ENCODE data around the gene PTK7.

The PTK7 gene

GRCh38 chr6:43059168-43060033 is 16.7 kb upstream of the PTK7 start, which contains the start of the genes KLC4 and MRPL2:
Gene KLC4, plus strand, starts transcription at chr6:43059631. Its CDS starts 1,705 bp downstream, at chr6:43061336.
Gene MRPL2, minus strand, starts transcription at chr6:43059434. Its CDS starts 53 bp downstream, at chr6:43059381.
- peak; percentile 95; the same call in 1 of the 2 replicates for TF ChIP-seq SIN3A (IDR thresholded peaks at IDR 0.05; ENCODE audit: borderline replicate concordance, insufficient read depth, low read length)
- TF ChIP-seq FOXP2 (optimal IDR thresholded peaks at IDR 0.05; ENCODE audit: borderline replicate concordance, extremely low read depth, extremely low read length, insufficient read depth): no peak
- no peak for TF ChIP-seq REST (IDR thresholded peaks at IDR 0.05; ENCODE audit: insufficient read depth in 1 of 2, low read depth in 2 of 2, low read length in 2 of 2)
- TF ChIP-seq POLR2AphosphoS5 (IDR thresholded peaks at IDR 0.05; ENCODE audit: low read depth, low read length): peak; percentile 83
- peak; percentile 85; the same call in 1 of the 2 replicates for TF ChIP-seq TAF1 (IDR thresholded peaks at IDR 0.05; ENCODE audit: borderline replicate concordance, insufficient read depth, low read length)

- TF ChIP-seq SIN3A (IDR thresholded peaks at IDR 0.05; ENCODE audit: borderline replicate concordance, insufficient read depth, low read length): no peak
- no peak for TF ChIP-seq FOXP2 (optimal IDR thresholded peaks at IDR 0.05; ENCODE audit: borderline replicate concordance, extremely low read depth, extremely low read length, insufficient read depth)
- no peak for TF ChIP-seq TAF1 (IDR thresholded peaks at IDR 0.05; ENCODE audit: borderline replicate concordance, insufficient read depth, low read length)
- TF ChIP-seq POLR2AphosphoS5 (IDR thresholded peaks at IDR 0.05; ENCODE audit: low read depth, low read length): no peak
Measured at GRCh38 chr6:43060034-43060754, 15.9 kb upstream of the PTK7 start.

DNA sequence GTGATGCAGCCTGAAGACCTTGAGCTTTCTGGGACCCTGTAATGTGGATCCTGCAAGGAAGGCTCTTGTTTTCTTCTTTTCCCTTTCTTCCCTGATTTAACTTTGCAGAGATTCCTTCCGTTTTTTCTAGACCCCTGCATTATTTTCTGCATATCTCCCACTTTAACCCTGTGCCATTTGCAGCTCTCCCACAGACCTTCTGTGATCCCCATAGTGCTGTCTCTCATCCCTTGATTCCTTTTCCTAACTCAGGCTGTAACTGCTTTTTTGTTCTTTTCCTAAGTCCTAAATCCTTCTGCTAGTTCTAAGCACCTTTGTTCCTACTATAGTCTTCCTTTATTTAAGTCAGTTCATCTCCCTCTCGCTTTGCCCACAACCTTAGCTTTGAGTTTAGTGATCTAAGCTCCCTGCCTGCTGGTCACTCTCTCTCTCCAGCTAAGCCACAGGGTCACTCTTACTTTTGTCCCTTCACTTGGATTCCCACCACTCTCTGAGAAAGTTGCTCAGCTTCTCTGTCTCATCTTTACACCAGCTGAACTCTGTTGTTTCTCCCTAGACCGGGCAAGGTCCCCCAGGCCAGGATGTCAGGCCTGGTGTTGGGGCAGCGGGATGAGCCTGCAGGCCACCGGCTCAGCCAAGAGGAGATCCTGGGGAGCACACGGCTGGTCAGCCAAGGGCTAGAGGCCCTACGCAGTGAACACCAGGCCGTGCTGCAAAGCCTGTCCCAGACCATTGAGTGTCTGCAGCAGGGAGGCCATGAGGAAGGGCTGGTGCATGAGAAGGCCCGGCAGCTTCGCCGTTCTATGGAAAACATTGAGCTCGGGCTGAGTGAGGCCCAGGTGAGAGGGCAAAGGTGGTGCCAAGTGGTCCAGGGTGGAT is 15.1 kb upstream of the PTK7 start:
- TF ChIP-seq SIN3A (IDR thresholded peaks at IDR 0.05; ENCODE audit: borderline replicate concordance, insufficient read depth, low read length): no peak
- no peak for TF ChIP-seq FOXP2 (optimal IDR thresholded peaks at IDR 0.05; ENCODE audit: borderline replicate concordance, extremely low read depth, extremely low read length, insufficient read depth)
- no peak for TF ChIP-seq POLR2AphosphoS5 (IDR thresholded peaks at IDR 0.05; ENCODE audit: low read depth, low read length)
- no peak for TF ChIP-seq REST (IDR thresholded peaks at IDR 0.05; ENCODE audit: insufficient read depth in 1 of 2, low read depth in 2 of 2, low read length in 2 of 2)
- TF ChIP-seq TAF1 (IDR thresholded peaks at IDR 0.05; ENCODE audit: borderline replicate concordance, insufficient read depth, low read length): no peak

DNA sequence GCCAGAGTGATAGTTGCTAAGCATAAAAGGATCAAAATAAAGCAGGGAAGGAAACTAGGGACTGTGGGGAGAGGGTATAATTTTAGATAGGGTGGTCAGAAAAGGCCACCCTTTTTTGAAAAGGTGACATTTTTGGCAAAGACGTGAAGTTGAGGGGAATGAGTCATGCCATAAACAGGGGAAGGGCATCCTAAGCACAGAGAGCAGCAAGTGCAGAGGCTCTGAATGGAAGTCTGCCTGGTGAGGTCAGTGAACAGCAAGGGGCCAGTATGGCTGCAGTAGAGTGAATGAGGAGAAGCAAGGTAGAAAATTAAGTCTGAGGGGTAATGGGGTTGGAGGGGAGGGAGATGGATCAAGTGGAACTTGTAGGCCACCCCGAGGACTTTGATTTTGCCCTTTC is 14.3 kb upstream of the PTK7 start:
- TF ChIP-seq SIN3A (IDR thresholded peaks at IDR 0.05; ENCODE audit: borderline replicate concordance, insufficient read depth, low read length): no peak

DNA sequence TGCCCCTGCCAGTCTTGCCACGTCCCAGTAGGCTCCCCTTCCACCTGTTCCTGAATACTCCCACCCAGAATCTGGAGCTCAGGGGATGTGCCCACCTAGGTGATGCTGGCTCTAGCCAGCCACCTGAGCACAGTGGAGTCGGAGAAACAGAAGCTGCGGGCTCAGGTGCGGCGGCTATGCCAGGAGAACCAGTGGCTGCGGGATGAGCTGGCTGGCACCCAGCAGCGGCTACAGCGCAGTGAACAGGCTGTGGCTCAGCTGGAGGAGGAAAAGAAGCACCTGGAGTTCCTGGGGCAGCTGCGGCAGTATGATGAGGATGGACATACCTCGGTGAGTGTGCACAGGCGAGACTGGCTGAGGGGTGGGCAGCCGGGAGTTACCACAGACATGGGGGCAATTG is 13.3 kb upstream of the PTK7 start:
- TF ChIP-seq POLR2AphosphoS5 (IDR thresholded peaks at IDR 0.05; ENCODE audit: low read depth, low read length) (no peak), REST (IDR thresholded peaks at IDR 0.05; ENCODE audit: insufficient read depth in 1 of 2, low read depth in 2 of 2, low read length in 2 of 2) (no peak), FOXP2 (optimal IDR thresholded peaks at IDR 0.05; ENCODE audit: borderline replicate concordance, extremely low read depth, extremely low read length, insufficient read depth) (no peak), TAF1 (IDR thresholded peaks at IDR 0.05; ENCODE audit: borderline replicate concordance, insufficient read depth, low read length) (no peak), SIN3A (IDR thresholded peaks at IDR 0.05; ENCODE audit: borderline replicate concordance, insufficient read depth, low read length) (no peak)

Measured in PFSK-1 (cell line).